ENCODE measurements around the gene HAND2. TPM values are rescaled to one million over a fixed set of nuclear protein-coding genes. Genes with fewer than 3 reads are reported as not detected.

HAND2 gene
- total RNA-seq, 1 experiment from 2014 or later: not detected

- no peak overlapping the region for H3K4me2 ChIP-seq
- no peaks in the 10 kb centered on the region for H3K4me1 ChIP-seq (replicated peaks; ENCODE audit: insufficient read depth)
Observed at GRCh38 chr4:173492315-173492714, 37.7 kb downstream of the HAND2 start.

GRCh38 chr4:173490817-173491528 is 39.1 kb downstream of the HAND2 start:
- Histone ChIP-seq H3K4me3 (no peak overlapping the region), H3K4me1 (replicated peaks; ENCODE audit: insufficient read depth) (no peaks in the 10 kb centered on the region)

More at GRCh38 chr4:173492315-173492714, 37.7 kb downstream of the HAND2 start:
- H2AFZ ChIP-seq: no peak overlapping the region
- intact Hi-C loops (cut with micrococcal nuclease; ENCODE audit: unreplicated experiment): loop anchor here (5.0 kb wide), 1 partner anchor 75 kb away; no protein-coding TSS in a partner anchor
- no peaks in the 10 kb centered on the region for H3K27me3 ChIP-seq (ENCODE audit: insufficient read depth, low read depth)
- H3K9me3 ChIP-seq (ENCODE audit: insufficient read depth, low read depth): no peaks in the 10 kb centered on the region
- no peaks in the 10 kb centered on the region for H3K9me2 ChIP-seq (ENCODE audit: insufficient read depth)
- H3K4me3 ChIP-seq: no peak overlapping the region
- no peaks in the 10 kb centered on the region for H3K79me2 ChIP-seq (ENCODE audit: low read depth)
- ChIA-PET CTCF (no interaction called here), POLR2A (ENCODE audit: unreplicated experiment) (no interaction called here)
- no peak for TF ChIP-seq CTCF (conservative IDR thresholded peaks at IDR 0.05)
- no peak for TF ChIP-seq EZH2 (IDR thresholded peaks at IDR 0.05; ENCODE audit: low read depth)
- no peaks in the 10 kb centered on the region for H3F3A ChIP-seq (ENCODE audit: insufficient read depth, low read depth)
- no TSS peak for BruUV-seq (replicated peaks)
- H3K36me3 ChIP-seq (ENCODE audit: low read depth): no peaks in the 10 kb centered on the region
- no peaks in the 10 kb centered on the region for H4K20me1 ChIP-seq (ENCODE audit: insufficient read depth)
- DNase-seq: no peak
- H3K27ac ChIP-seq: no peak overlapping the region

GRCh38 chr4:173490256-173490655 is 39.8 kb downstream of the HAND2 start:
- no TSS peak for BruUV-seq (replicated peaks)
- intact Hi-C loops (cut with micrococcal nuclease; ENCODE audit: unreplicated experiment): loop anchor here (5.0 kb wide), 1 partner anchor 73 kb away; no protein-coding TSS in a partner anchor
- POLR2A ChIA-PET (ENCODE audit: unreplicated experiment): no interaction called here

More at GRCh38 chr4:173490817-173491528, 39.1 kb downstream of the HAND2 start:
- Histone ChIP-seq H3K4me2 (no peak overlapping the region), H3K9me3 (ENCODE audit: insufficient read depth, low read depth) (no peaks in the 10 kb centered on the region), H3K79me2 (ENCODE audit: low read depth) (no peaks in the 10 kb centered on the region), H3K9me2 (ENCODE audit: insufficient read depth) (no peaks in the 10 kb centered on the region), H3K27me3 (ENCODE audit: insufficient read depth, low read depth) (no peaks in the 10 kb centered on the region), H4K20me1 (ENCODE audit: insufficient read depth) (no peaks in the 10 kb centered on the region), H3K36me3 (ENCODE audit: low read depth) (no peaks in the 10 kb centered on the region), H3F3A (ENCODE audit: insufficient read depth, low read depth) (no peaks in the 10 kb centered on the region), H3K27ac (no peak overlapping the region), H2AFZ (no peak overlapping the region)
- no peak for TF ChIP-seq EZH2 (IDR thresholded peaks at IDR 0.05; ENCODE audit: low read depth)
- no peak for TF ChIP-seq CTCF (conservative IDR thresholded peaks at IDR 0.05)
- BruUV-seq (replicated peaks): no TSS peak
- CTCF ChIA-PET: no interaction called here
- intact Hi-C loops (cut with micrococcal nuclease; ENCODE audit: unreplicated experiment): loop anchor here (5.0 kb wide), 1 partner anchor 74 kb away; no protein-coding TSS in a partner anchor
- POLR2A ChIA-PET (ENCODE audit: unreplicated experiment): no interaction called here
- DNase-seq: no peak

More at GRCh38 chr4:173490256-173490655, 39.8 kb downstream of the HAND2 start:
- no peaks in the 10 kb centered on the region for H3K9me2 ChIP-seq (ENCODE audit: insufficient read depth)
- H2AFZ ChIP-seq: no peak overlapping the region
- no peaks in the 10 kb centered on the region for H3K79me2 ChIP-seq (ENCODE audit: low read depth)
- H3K27ac ChIP-seq: no peak overlapping the region
- no peak overlapping the region for H3K4me2 ChIP-seq
- CTCF ChIA-PET: no interaction called here
- H4K20me1 ChIP-seq (ENCODE audit: insufficient read depth): no peaks in the 10 kb centered on the region
- H3K9me3 ChIP-seq (ENCODE audit: insufficient read depth, low read depth): no peaks in the 10 kb centered on the region
- H3F3A ChIP-seq (ENCODE audit: insufficient read depth, low read depth): no peaks in the 10 kb centered on the region
- no peak for DNase-seq
- no peaks in the 10 kb centered on the region for H3K27me3 ChIP-seq (ENCODE audit: insufficient read depth, low read depth)
- TF ChIP-seq CTCF (conservative IDR thresholded peaks at IDR 0.05): no peak
- no peak for TF ChIP-seq EZH2 (IDR thresholded peaks at IDR 0.05; ENCODE audit: low read depth)
- H3K4me3 ChIP-seq: no peak overlapping the region
- H3K36me3 ChIP-seq (ENCODE audit: low read depth): no peaks in the 10 kb centered on the region
- H3K4me1 ChIP-seq (replicated peaks; ENCODE audit: insufficient read depth): no peaks in the 10 kb centered on the region
